Bronchial epithelial cell (primary cell): Measurements from ENCODE around the gene PDE6B. TPM values are rescaled to one million over a fixed set of nuclear protein-coding genes. Genes with fewer than 3 reads are reported as not detected.

Experiments used
- DNase-seq: peaks from one replicate; pipeline ENCODE4 v3.0.0-alpha.2; 2010; ENCODE audit warnings: low read depth
- FAIRE-seq: peaks from 2 replicates; lab custom pipeline; 2011; peaks lifted over from hg19 to GRCh38; lab: Jason Lieb, UNC
- H3K27me3 ChIP-seq: 2 replicates; pipeline ENCODE4 v1.5.1; 2011; ENCODE audit warnings: low read length; ENCODE audit not compliant: control insufficient read depth, insufficient read depth
- H3K36me3 ChIP-seq: 2 replicates; pipeline ENCODE4 v1.5.1; 2011; ENCODE audit warnings: low read length; ENCODE audit not compliant: control insufficient read depth, insufficient read depth
- H3K4me3 ChIP-seq: 2 replicates; pipeline ENCODE4 v1.5.1; 2011; ENCODE audit warnings: mild to moderate bottlenecking, low read depth, low read length, control low read depth
- CTCF ChIP-seq: IDR thresholded peaks from 2 replicates; pipeline ENCODE4 v1.5.1; 2011; ENCODE audit warnings: mild to moderate bottlenecking, moderate library complexity, low read length, control low read depth, inconsistent platforms; ENCODE audit not compliant: insufficient read depth, severe bottlenecking
- total RNA-seq: library from RNA; depleted of rRNA; stranded (reverse); fragments of >200 nt; gene quantifications from 2 replicates; pipeline ENCODE4 v1.2.1, GENCODE V29; 2014

PDE6B gene
- total RNA-seq, 1 donor from 2014 or later, result not detected

GRCh38 chr4:612052-612748 is 13.2 kb upstream of the PDE6B start:
- Histone ChIP-seq H3K4me3 (no peak overlapping the region), H3K36me3 (no peaks in the 10 kb centered on the region), H3K27me3 (no peaks in the 10 kb centered on the region)
- DNase-seq, result no peak
- TF ChIP-seq CTCF, result no peak
- no peak for FAIRE-seq

GRCh38 chr4:612749-613125 is 12.6 kb upstream of the PDE6B start:
- no peak for TF ChIP-seq CTCF
- no peaks in the 10 kb centered on the region for H3K27me3 ChIP-seq
- FAIRE-seq, result no peak
- no peaks in the 10 kb centered on the region for H3K36me3 ChIP-seq
- H3K4me3 ChIP-seq, result no peak overlapping the region
- no peak for DNase-seq

- no peaks in the 10 kb centered on the region for H3K36me3 ChIP-seq
- H3K27me3 ChIP-seq, result no peaks in the 10 kb centered on the region
- TF ChIP-seq CTCF, result no peak
- no peak for FAIRE-seq
- H3K4me3 ChIP-seq, result no peak overlapping the region
- DNase-seq, result no peak
Measured at GRCh38 chr4:613126-613525, 12.2 kb upstream of the PDE6B start.

- FAIRE-seq, result no peak
- H3K4me3 ChIP-seq, result no peak overlapping the region
- no peaks in the 10 kb centered on the region for H3K27me3 ChIP-seq
- no peak for TF ChIP-seq CTCF
- DNase-seq, result no peak
- no peaks in the 10 kb centered on the region for H3K36me3 ChIP-seq
Measured at GRCh38 chr4:616091-616490, 9.3 kb upstream of the PDE6B start.

GRCh38 chr4:616911-617643 is 8.3 kb upstream of the PDE6B start:
- DNase-seq (no peak), FAIRE-seq (no peak)
- TF ChIP-seq CTCF, result no peak
- H3K27me3 ChIP-seq, result no peaks in the 10 kb centered on the region
- no peaks in the 10 kb centered on the region for H3K36me3 ChIP-seq
- no peak overlapping the region for H3K4me3 ChIP-seq
